ENCODE measurements around the gene FFAR4. TPM values are rescaled to one million over a fixed set of nuclear protein-coding genes. Genes with fewer than 3 reads are reported as not detected.

The FFAR4 gene
- total RNA-seq (under 1 TPM; 0.14 to 0.17 TPM), polyA plus RNA-seq (under 1 TPM; 0.21 to 0.28 TPM)

DNA sequence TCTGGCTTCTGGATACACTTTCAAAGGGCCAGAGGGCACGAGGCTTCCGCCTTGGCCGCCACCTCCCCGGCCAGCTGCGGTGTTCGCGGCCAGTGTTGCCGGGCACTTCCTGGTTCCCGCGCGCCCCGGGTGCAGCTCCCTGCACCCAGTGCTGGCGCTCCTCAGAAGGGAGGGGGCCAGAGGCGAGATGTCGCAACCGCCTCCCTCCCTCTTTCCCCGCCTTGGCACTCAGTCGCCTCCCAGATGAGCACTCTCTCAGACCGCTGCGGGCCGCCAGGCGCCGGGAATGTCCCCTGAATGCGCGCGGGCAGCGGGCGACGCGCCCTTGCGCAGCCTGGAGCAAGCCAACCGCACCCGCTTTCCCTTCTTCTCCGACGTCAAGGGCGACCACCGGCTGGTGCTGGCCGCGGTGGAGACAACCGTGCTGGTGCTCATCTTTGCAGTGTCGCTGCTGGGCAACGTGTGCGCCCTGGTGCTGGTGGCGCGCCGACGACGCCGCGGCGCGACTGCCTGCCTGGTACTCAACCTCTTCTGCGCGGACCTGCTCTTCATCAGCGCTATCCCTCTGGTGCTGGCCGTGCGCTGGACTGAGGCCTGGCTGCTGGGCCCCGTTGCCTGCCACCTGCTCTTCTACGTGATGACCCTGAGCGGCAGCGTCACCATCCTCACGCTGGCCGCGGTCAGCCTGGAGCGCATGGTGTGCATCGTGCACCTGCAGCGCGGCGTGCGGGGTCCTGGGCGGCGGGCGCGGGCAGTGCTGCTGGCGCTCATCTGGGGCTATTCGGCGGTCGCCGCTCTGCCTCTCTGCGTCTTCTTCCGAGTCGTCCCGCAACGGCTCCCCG, at the start of gene FFAR4:
TSS of gene FFAR4 (plus strand) at position 231 of the 842 bp plus-strand sequence. CDS start at position 287, 56 bp downstream.
- DNase-seq (ENCODE audit: low spot score) = no peak
- Histone ChIP-seq H3K4me1 (ENCODE audit: control insufficient read depth in 4 of 4, insufficient read depth in 4 of 4, low read length in 3 of 4) (peaks cover 13 to 19% (median 15%) of the 10 kb centered on the region in 4 donors), H3K9ac (ENCODE audit: low read depth in 1 of 2, low read length in 2 of 2) (no peak within 1 kb of the TSS), H3K9me3 (ENCODE audit: control insufficient read depth in 4 of 4, low read length in 3 of 4) (no peaks in the 10 kb centered on the region), H3K36me3 (ENCODE audit: control insufficient read depth in 4 of 4, insufficient read depth in 3 of 4, low read depth in 1 of 4, low read length in 3 of 4) (no peaks in the 10 kb centered on the region), H3K27me3 (ENCODE audit: control insufficient read depth in 4 of 4, insufficient read depth in 4 of 4, low read length in 3 of 4) (peaks cover 0 to 11% (median 6%) of the 10 kb centered on the region in 4 donors), H3K4me3 (ENCODE audit: low read depth in 1 of 3, low read length in 3 of 3) (peak within 1 kb of the TSS in 2 of 3 donors; percentile 29 to 41), H3K27ac (ENCODE audit: low read depth in 1 of 2, low read length in 2 of 2) (no peak within 1 kb of the TSS)
- WGBS = 3% methylated on average over 85 of the region's 85 CpGs
- TF ChIP-seq FOXA1 (IDR thresholded peaks at IDR 0.05) (no peak), EGR1 (IDR thresholded peaks at IDR 0.05; ENCODE audit: low read depth in 2 of 2) (no peak)
- TF ChIP-seq, protein P1, sequence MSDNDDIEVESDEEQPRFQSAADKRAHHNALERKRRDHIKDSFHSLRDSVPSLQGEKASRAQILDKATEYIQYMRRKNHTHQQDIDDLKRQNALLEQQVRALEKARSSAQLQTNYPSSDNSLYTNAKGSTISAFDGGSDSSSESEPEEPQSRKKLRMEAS (IDR thresholded peaks at IDR 0.05) = no peak
- TF ChIP-seq, protein P2, sequence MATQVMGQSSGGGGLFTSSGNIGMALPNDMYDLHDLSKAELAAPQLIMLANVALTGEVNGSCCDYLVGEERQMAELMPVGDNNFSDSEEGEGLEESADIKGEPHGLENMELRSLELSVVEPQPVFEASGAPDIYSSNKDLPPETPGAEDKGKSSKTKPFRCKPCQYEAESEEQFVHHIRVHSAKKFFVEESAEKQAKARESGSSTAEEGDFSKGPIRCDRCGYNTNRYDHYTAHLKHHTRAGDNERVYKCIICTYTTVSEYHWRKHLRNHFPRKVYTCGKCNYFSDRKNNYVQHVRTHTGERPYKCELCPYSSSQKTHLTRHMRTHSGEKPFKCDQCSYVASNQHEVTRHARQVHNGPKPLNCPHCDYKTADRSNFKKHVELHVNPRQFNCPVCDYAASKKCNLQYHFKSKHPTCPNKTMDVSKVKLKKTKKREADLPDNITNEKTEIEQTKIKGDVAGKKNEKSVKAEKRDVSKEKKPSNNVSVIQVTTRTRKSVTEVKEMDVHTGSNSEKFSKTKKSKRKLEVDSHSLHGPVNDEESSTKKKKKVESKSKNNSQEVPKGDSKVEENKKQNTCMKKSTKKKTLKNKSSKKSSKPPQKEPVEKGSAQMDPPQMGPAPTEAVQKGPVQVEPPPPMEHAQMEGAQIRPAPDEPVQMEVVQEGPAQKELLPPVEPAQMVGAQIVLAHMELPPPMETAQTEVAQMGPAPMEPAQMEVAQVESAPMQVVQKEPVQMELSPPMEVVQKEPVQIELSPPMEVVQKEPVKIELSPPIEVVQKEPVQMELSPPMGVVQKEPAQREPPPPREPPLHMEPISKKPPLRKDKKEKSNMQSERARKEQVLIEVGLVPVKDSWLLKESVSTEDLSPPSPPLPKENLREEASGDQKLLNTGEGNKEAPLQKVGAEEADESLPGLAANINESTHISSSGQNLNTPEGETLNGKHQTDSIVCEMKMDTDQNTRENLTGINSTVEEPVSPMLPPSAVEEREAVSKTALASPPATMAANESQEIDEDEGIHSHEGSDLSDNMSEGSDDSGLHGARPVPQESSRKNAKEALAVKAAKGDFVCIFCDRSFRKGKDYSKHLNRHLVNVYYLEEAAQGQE (IDR thresholded peaks at IDR 0.05) = no peak

DNA sequence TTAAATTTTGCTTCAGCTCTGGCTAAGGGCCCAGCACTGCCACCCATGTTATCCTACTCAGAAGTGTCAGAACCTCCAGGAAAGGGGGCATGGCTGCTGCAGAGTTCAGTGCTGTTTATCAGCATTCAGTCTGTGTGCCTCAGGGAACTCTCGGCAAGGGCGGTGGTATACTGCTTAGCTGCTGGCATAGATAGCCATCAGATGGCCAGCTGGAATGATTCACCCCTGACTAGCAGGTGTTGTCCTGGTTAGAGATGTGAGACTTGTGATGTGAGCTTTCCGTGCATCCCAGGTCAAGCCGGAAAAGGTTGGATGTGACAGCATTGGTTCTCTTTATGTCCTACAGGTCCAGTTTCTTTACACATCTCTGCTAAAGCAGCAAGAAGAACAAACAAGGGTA, 47.9 kb upstream of the FFAR4 start:
- no peak for DNase-seq (ENCODE audit: low spot score)
- no peaks in the 10 kb centered on the region for H3K36me3 ChIP-seq (ENCODE audit: control insufficient read depth in 4 of 4, insufficient read depth in 3 of 4, low read depth in 1 of 4, low read length in 3 of 4)
- TF ChIP-seq JUND (IDR thresholded peaks at IDR 0.05) = no peak
- TF ChIP-seq, protein P3, sequence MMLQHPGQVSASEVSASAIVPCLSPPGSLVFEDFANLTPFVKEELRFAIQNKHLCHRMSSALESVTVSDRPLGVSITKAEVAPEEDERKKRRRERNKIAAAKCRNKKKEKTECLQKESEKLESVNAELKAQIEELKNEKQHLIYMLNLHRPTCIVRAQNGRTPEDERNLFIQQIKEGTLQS (IDR thresholded peaks at IDR 0.05) = no peak
- TF ChIP-seq RAD21 (IDR thresholded peaks at IDR 0.05) = no peak
- no peak for TF ChIP-seq FOXA1 (IDR thresholded peaks at IDR 0.05)
- no peak for TF ChIP-seq RXRA (IDR thresholded peaks at IDR 0.05)
- no peak for TF ChIP-seq FOXA2 (IDR thresholded peaks at IDR 0.05)
- TF ChIP-seq SP1 (IDR thresholded peaks at IDR 0.05) = no peak
- TF ChIP-seq, protein P4, sequence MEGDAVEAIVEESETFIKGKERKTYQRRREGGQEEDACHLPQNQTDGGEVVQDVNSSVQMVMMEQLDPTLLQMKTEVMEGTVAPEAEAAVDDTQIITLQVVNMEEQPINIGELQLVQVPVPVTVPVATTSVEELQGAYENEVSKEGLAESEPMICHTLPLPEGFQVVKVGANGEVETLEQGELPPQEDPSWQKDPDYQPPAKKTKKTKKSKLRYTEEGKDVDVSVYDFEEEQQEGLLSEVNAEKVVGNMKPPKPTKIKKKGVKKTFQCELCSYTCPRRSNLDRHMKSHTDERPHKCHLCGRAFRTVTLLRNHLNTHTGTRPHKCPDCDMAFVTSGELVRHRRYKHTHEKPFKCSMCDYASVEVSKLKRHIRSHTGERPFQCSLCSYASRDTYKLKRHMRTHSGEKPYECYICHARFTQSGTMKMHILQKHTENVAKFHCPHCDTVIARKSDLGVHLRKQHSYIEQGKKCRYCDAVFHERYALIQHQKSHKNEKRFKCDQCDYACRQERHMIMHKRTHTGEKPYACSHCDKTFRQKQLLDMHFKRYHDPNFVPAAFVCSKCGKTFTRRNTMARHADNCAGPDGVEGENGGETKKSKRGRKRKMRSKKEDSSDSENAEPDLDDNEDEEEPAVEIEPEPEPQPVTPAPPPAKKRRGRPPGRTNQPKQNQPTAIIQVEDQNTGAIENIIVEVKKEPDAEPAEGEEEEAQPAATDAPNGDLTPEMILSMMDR (IDR thresholded peaks at IDR 0.05; ENCODE audit: low read depth, low read length, missing input control) = no peak
- no peak overlapping the region for H3K4me3 ChIP-seq (ENCODE audit: low read depth in 1 of 3, low read length in 3 of 3)
- over 99% methylated on average over 4 of the region's 4 CpGs for WGBS
- no peaks in the 10 kb centered on the region for H3K27me3 ChIP-seq (ENCODE audit: control insufficient read depth in 4 of 4, insufficient read depth in 4 of 4, low read length in 3 of 4)
- H3K27ac ChIP-seq (ENCODE audit: low read depth in 1 of 2, low read length in 2 of 2) = no peak overlapping the region
- no peaks in the 10 kb centered on the region for H3K9me3 ChIP-seq (ENCODE audit: control insufficient read depth in 4 of 4, low read length in 3 of 4)
- H3K4me1 ChIP-seq (ENCODE audit: control insufficient read depth in 4 of 4, insufficient read depth in 4 of 4, low read length in 3 of 4) = no peaks in the 10 kb centered on the region
- H3K9ac ChIP-seq (ENCODE audit: low read depth in 1 of 2, low read length in 2 of 2) = no peak overlapping the region

Data from liver (tissue), 9 donors.